Natural killer cell (primary cell): Measurements from ENCODE around the gene RP9. TPM values are rescaled to one million over a fixed set of nuclear protein-coding genes. Genes with fewer than 3 reads are reported as not detected.

Experiments
- ATAC-seq, 3 donors: fragments of 150-1000 bp in 2 of 3; fragments of 200-7000 bp in 1 of 3; cut with Tn5 transposase; 1 replicate in 1 of 3; 2 replicates in 2 of 3; pipeline ENCODE4 v1.10.0; 2021; ENCODE audit warnings: mild to moderate bottlenecking in 2 of 3, moderate library complexity in 2 of 3
- DNase-seq, 2 donors: peaks; one replicate each; pipeline versions ENCODE4 v3.0.0 to v3.0.0-alpha.2; 2013 to 2021; ENCODE audit warnings: mixed read lengths in 1 of 2
- H3K27ac ChIP-seq: one replicate; pipeline ENCODE4 v1.5.1; 2013; ENCODE audit warnings: mild to moderate bottlenecking, low read length
- H3K27me3 ChIP-seq: one replicate; pipeline ENCODE4 v1.6.1; 2013; ENCODE audit warnings: low read length; ENCODE audit not compliant: control insufficient read depth, insufficient read depth
- H3K36me3 ChIP-seq: one replicate; pipeline ENCODE4 v1.6.1; 2013; ENCODE audit warnings: low read length; ENCODE audit not compliant: control insufficient read depth, insufficient read depth
- H3K4me1 ChIP-seq: one replicate; pipeline ENCODE4 v1.6.1; 2013; ENCODE audit warnings: low read length; ENCODE audit not compliant: control insufficient read depth, insufficient read depth
- H3K4me3 ChIP-seq: one replicate; pipeline ENCODE4 v1.5.1; 2013; ENCODE audit warnings: low read length
- H3K9me3 ChIP-seq: one replicate; pipeline ENCODE4 v1.6.1; 2013; ENCODE audit warnings: low read length; ENCODE audit not compliant: control insufficient read depth, insufficient read depth
- H3K27ac Mint-ChIP-seq, 2 donors: one replicate each; pipeline ENCODE4 v1.8.0; 2022; ENCODE audit warnings: mild to moderate bottlenecking in 2 of 2, mixed read lengths in 2 of 2, moderate library complexity in 1 of 2
- H3K27me3 Mint-ChIP-seq, 2 donors: one replicate each; pipeline ENCODE4 v1.8.0; 2022; ENCODE audit warnings: low read depth in 2 of 2, mixed read lengths in 2 of 2
- H3K36me3 Mint-ChIP-seq: one replicate; pipeline ENCODE4 v1.8.0; 2022; ENCODE audit warnings: mixed read lengths
- H3K4me1 Mint-ChIP-seq, 2 donors: one replicate each; pipeline ENCODE4 v1.8.0; 2022; ENCODE audit warnings: mixed read lengths in 2 of 2
- H3K4me3 Mint-ChIP-seq: one replicate; pipeline ENCODE4 v1.8.0; 2022; ENCODE audit warnings: mild to moderate bottlenecking, moderate library complexity, mixed read lengths
- H3K9me3 Mint-ChIP-seq, 2 donors: one replicate each; pipeline ENCODE4 v1.8.0; 2022; ENCODE audit warnings: mixed read lengths in 2 of 2
- CTCF ChIP-seq: fragments of 200-600 bp; IDR thresholded peaks from one replicate; pipeline ENCODE4 v1.8.0; 2022; ENCODE audit warnings: antibody characterized with exemption
- WGBS: methylation state at CpG from one replicate; pipeline ENCODE4 v1.1.7; 2013; ENCODE audit warnings: missing lambda C conversion rate; ENCODE audit not compliant: insufficient coverage; 5-methylcytosine and 5-hydroxymethylcytosine counted together
- intact Hi-C: fragments of 100-400 bp; cut with micrococcal nuclease; formaldehyde crosslinking; loops from one replicate; pipeline ENCODE4 v1.14.2; 2022
- total RNA-seq, 4 donors: library from RNA; stranded (reverse); fragments of 120-200 nt in 1 of 4; gene quantifications; one replicate each; pipeline versions ENCODE4 v1.2.3 to v1.2.4, GENCODE V29; 2013 to 2022

The RP9 gene
- total RNA-seq, 3 donors from 2014 or later (not counting 1 experiment from before 2014, with no cell fraction given) = 19.1 to 27.6 (median 21.9) TPM

GRCh38 chr7:33066771-33067170, 42.4 kb downstream of the RP9 start:
- Mint-ChIP-seq H3K9me3 (peaks cover 0 to 8% of the 10 kb centered on the region in 2 donors), H3K4me1 (peaks cover 5 to 8% of the 10 kb centered on the region in 2 donors), H3K36me3 (peaks cover 8% of the 10 kb centered on the region), H3K4me3 (no peak overlapping the region), H3K27ac (no peak overlapping the region), H3K27me3 (peaks cover 11 to 38% of the 10 kb centered on the region in 2 donors)
- TF ChIP-seq CTCF = no peak
- Histone ChIP-seq H3K36me3 (no peaks in the 10 kb centered on the region), H3K27ac (no peak overlapping the region), H3K27me3 (no peaks in the 10 kb centered on the region), H3K9me3 (peaks cover 8% of the 10 kb centered on the region), H3K4me3 (no peak overlapping the region), H3K4me1 (peaks cover 4% of the 10 kb centered on the region)
- intact Hi-C loops = no loop called here
- ATAC-seq = no peak
- no peak for DNase-seq
- no CpG with 5 or more reads among the region's 1 CpG for WGBS

- intact Hi-C loops = no loop called here
- Mint-ChIP-seq H3K27ac (no peak overlapping the region), H3K4me3 (no peak overlapping the region), H3K9me3 (peaks cover 0 to 8% of the 10 kb centered on the region in 2 donors), H3K36me3 (peaks cover 8% of the 10 kb centered on the region), H3K4me1 (peaks cover 5 to 13% of the 10 kb centered on the region in 2 donors), H3K27me3 (peaks cover 10 to 31% of the 10 kb centered on the region in 2 donors)
- ATAC-seq = no peak
- Histone ChIP-seq H3K27ac (no peak overlapping the region), H3K4me3 (no peak overlapping the region), H3K27me3 (no peaks in the 10 kb centered on the region), H3K36me3 (no peaks in the 10 kb centered on the region), H3K4me1 (peaks cover 10% of the 10 kb centered on the region), H3K9me3 (peaks cover 8% of the 10 kb centered on the region)
- no peak for DNase-seq
- TF ChIP-seq CTCF = no peak
- 100% methylated on average over 1 of the region's 1 CpG for WGBS
These were observed 43.2 kb downstream of the RP9 start for GRCh38 chr7:33065981-33066380.

- peak; percentile 92 to 99 (median 93) for ATAC-seq
- Mint-ChIP-seq H3K27ac (peak overlapping the region; percentile 87 to 95), H3K9me3 (peaks cover 0 to 8% of the 10 kb centered on the region in 2 donors), H3K4me1 (peaks cover 24 to 38% of the 10 kb centered on the region in 2 donors), H3K4me3 (peak overlapping the region; percentile 93), H3K36me3 (peaks cover 8% of the 10 kb centered on the region), H3K27me3 (peaks cover 8 to 9% of the 10 kb centered on the region in 2 donors)
- intact Hi-C loops = loop anchor here (1.0 to 2.0 kb wide), 4 partner anchors 46 to 572 kb away; partner anchors contain the start of genes BBS9, LSM5 and RP9
- Histone ChIP-seq H3K36me3 (no peaks in the 10 kb centered on the region), H3K9me3 (no peaks in the 10 kb centered on the region), H3K27me3 (no peaks in the 10 kb centered on the region), H3K4me1 (peaks cover 10% of the 10 kb centered on the region), H3K27ac (peak overlapping the region; percentile 85), H3K4me3 (peak overlapping the region; percentile 78)
- TF ChIP-seq CTCF = no peak
- peak; percentile 89 to 96 for DNase-seq
- under 1% methylated on average over 50 of the region's 50 CpGs for WGBS
These were observed 46.3 kb downstream of the RP9 start for GRCh38 chr7:33062782-33063443.
